VCaP (cell line): Measurements from ENCODE around the gene SFXN2.

Source experiments
- H3K27ac ChIP-seq: fragments of 450-650 bp; 2 replicates; pipeline ENCODE4 v1.5.1; 2017
- TF ChIP-seq, protein P1 (sequence below): fragments of 450-650 bp; conservative IDR thresholded peaks from 2 replicates; pipeline ENCODE4 v1.5.1; 2017; ENCODE audit warnings: mild to moderate bottlenecking, moderate library complexity

Gene SFXN2

DNA sequence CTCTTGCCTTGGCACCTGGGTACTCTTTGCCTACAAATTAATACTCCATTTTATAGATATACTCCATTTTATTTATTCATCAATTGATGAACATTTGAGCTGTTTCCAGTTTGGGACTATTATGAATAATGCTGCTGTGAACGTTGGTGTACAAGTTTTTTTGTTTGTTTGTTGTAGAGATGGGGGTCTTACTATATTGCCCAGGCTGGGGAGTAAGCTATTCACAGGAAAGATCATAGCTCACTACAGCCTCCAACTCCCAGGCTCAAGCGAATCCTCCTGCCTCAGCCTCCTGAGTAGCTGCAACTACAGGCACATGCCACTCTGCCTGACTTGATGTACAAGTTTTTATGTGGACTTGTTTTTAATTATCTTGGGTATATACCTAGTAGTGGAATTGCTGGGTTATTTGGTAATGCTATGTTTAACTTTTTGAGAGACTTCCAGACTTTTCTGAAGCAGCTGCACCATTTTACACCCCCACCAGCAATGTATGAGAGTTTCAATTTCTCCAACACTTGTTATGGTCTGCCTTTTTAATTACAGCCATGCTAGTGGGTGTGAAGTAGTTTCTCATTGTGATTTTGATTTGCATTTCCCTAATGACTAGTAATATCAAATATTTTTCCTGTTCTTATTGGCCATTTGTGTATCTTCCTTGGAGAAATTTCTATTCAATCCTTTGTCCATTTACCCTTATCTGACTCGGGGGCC lies 45.2 kb downstream of the SFXN2 start:
- no peak overlapping the region for H3K27ac ChIP-seq
- TF ChIP-seq, protein P1, sequence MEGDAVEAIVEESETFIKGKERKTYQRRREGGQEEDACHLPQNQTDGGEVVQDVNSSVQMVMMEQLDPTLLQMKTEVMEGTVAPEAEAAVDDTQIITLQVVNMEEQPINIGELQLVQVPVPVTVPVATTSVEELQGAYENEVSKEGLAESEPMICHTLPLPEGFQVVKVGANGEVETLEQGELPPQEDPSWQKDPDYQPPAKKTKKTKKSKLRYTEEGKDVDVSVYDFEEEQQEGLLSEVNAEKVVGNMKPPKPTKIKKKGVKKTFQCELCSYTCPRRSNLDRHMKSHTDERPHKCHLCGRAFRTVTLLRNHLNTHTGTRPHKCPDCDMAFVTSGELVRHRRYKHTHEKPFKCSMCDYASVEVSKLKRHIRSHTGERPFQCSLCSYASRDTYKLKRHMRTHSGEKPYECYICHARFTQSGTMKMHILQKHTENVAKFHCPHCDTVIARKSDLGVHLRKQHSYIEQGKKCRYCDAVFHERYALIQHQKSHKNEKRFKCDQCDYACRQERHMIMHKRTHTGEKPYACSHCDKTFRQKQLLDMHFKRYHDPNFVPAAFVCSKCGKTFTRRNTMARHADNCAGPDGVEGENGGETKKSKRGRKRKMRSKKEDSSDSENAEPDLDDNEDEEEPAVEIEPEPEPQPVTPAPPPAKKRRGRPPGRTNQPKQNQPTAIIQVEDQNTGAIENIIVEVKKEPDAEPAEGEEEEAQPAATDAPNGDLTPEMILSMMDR = no peak

DNA sequence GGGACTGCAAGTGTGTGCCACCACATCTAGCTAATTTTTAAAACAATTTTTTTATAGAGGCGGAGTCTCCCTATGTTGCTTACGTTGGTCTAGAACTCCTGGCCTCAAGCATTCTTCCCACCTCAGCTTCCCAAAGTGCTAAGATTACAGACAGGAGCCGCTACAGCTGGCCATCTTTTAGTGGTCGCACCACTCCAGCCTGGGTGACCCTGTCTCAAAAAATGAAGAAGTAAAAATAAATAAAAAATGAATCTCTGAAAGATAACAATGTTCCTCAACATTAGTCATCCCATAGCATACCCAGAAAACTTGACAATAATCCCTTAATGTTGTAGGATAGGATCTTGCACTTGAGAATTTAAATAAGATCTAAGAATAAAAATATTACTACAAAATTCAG lies 47.5 kb downstream of the SFXN2 start:
- TF ChIP-seq, protein P1 = no peak
- H3K27ac ChIP-seq = no peak overlapping the region

DNA sequence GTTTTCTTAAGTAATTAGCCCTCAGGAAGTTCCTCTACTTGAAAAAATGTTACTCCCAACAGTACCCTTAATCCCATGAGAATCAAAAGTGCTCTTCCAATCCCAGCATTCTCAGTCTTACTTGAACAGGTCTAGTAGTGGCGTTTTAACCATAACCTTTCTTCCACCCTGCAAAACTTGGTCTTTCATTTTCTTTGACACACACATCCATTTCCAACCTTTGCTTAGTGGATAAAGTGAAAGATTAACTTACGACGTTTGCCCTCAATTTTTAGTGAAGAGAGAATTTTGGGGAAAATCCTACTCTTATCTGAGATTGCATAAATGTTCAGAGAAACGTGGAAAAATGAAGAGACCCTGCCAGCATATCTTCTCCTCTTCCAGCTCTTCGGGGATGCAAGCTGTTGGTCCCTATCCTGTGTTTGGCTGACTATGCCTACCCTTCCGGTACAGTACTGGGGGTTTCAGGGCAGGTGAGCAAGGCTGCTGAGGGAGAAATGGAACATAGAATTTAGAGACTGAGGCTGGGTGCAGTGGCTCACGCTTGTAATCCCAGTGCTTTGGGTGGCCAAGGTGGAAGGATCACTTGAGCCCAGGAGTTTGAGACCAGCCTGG lies 48.1 kb downstream of the SFXN2 start:
- TF ChIP-seq, protein P1 = no peak
- no peak overlapping the region for H3K27ac ChIP-seq

DNA sequence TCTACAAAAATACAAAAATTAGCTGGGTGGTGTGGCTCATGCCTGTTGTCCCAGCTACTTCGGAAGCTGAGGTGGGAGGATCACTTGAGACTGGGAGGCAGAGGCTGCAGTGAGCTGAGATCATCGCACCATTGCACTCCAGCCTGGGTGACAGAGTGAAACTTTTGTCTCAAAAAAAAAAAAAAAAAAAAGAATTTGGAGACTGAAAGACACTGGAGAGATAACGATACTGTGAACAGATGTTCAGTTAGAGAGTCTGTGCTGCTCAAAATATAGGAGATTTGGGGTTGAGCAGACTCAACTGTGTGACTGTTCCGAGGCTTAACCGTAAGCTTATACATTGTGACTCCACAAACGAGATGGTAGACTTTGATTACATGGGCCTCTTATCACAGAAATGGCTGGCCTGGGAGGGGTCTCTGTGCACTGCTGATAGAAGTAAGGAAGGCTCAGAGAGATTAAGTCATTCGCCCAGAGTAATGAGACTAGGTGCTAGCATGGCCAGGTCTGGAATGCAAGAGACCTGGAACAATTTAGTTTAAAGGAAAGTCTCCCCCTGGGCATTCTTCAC lies 48.7 kb downstream of the SFXN2 start:
- no peak overlapping the region for H3K27ac ChIP-seq
- TF ChIP-seq, protein P1 = no peak

DNA sequence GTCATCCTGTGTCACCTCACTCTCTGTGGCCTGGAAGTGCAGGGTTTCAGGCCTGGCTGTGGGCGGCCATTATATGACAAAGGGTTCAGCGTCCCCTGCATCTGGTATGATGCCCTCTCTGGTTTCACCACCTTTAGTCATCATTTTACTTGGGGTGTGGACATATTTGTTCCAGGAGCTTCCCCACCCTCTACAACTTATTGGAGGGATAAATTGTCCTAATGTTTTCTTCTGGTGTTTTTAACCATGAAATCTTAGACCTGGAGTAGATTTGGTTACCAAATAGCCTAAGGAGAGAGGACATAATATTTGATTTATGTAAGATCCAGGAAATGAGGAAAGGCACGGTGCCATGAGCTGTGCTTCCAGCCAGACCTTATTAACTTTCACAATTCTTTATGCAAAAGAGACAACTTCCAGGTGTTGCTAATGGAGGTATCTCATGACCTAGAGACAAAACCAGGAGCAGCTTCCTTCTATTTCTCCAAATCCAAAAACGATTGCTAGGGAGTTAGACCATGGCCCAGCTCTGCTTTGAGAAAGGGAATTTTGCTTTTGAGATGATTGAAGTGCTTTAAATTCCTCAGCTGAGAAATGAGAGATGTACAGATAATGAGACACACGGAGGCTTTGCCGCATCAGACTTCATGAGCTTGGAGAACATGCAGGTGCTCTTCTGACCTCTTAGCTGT lies 50.2 kb downstream of the SFXN2 start:
- TF ChIP-seq, protein P1 = no peak
- peak overlapping the region; percentile 51 for H3K27ac ChIP-seq

DNA sequence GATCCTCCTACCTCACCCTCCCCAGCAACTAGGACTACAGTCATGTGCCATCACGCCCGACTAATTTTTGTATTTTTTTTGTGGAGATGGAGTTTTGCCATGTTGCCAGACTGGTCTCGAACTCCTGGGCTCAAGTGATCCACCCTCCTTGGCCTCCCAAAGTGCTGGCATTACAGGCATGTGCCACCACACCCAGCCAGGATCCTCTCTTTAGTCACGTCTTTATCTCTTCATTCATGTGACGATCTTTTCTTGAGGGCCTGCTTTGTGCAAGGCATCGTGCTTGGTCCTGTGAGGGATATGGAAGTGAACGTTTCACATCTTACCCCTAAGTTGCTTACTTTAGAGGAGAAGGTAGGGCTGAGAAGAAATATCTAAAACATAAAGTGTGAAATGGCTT lies 50.9 kb downstream of the SFXN2 start:
- peak overlapping the region; percentile 51 for H3K27ac ChIP-seq
- TF ChIP-seq, protein P1 = no peak
